ENCODE results near the gene GPR146. TPM values are rescaled to one million over a fixed set of nuclear protein-coding genes. Genes with fewer than 3 reads are reported as not detected.
A peak's percentile ranks its signal among the peaks of the same experiment; 100 is the strongest.

Gene GPR146
- total and polyA plus RNA-seq, 9 of the 15 experiments (the other 6 are each of a cell fraction or from before 2014, with no cell fraction given): 0.22 to 3.6 (median 0.64) TPM; not detected in 2

DNA sequence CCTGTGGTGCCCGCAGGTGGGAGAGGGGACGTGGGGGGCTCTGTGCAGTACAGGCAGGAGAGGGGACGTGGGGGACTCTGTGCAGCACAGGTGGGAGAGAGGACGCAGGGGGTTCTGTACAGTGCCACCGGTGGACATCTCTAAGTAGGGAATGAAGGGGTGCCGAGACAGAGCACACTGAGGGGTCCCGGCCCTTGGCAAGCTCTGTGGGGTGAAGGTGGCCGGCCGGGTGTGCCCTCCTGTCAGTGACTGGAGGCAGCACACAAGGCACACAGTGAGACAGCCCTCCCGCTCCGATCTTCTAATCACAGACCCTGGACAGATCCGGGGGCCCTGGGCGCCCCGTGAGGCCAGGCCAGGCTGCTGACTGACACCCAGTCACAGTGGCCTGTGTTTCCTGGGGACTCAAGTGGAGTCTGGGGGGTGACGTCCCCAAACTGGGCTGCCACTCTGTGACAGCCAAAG lies 11.2 kb downstream of the GPR146 start (continued):
- TF ChIP-seq, protein P1, sequence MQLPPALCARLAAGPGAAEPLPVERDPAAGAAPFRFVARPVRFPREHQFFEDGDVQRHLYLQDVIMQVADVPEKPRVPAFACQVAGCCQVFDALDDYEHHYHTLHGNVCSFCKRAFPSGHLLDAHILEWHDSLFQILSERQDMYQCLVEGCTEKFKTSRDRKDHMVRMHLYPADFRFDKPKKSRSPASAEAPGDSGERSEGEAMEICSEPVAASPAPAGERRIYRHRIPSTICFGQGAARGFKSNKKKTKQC (CRISPR knock-in tag; IDR thresholded peaks at IDR 0.05): no peak
- TF ChIP-seq SMARCC2 (IDR thresholded peaks at IDR 0.05; ENCODE audit: low read depth): no peak
- TF ChIP-seq SMAD2 (IDR thresholded peaks at IDR 0.05; ENCODE audit: low read depth, low read length): no peak
- no peak for TF ChIP-seq KAT8 (IDR thresholded peaks at IDR 0.05; ENCODE audit: low read depth)
- no peak for TF ChIP-seq RFX1 (IDR thresholded peaks at IDR 0.05)
- TF ChIP-seq, protein P2, sequence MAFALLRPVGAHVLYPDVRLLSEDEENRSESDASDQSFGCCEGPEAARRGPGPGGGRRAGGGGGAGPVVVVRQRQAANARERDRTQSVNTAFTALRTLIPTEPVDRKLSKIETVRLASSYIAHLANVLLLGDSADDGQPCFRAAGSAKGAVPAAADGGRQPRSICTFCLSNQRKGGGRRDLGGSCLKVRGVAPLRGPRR (CRISPR knock-in tag; IDR thresholded peaks at IDR 0.05): no peak
- TF ChIP-seq TEAD2 (tag; IDR thresholded peaks at IDR 0.05): no peak
- TF ChIP-seq ZNF3 (CRISPR knock-in tag; IDR thresholded peaks at IDR 0.05): no peak

DNA sequence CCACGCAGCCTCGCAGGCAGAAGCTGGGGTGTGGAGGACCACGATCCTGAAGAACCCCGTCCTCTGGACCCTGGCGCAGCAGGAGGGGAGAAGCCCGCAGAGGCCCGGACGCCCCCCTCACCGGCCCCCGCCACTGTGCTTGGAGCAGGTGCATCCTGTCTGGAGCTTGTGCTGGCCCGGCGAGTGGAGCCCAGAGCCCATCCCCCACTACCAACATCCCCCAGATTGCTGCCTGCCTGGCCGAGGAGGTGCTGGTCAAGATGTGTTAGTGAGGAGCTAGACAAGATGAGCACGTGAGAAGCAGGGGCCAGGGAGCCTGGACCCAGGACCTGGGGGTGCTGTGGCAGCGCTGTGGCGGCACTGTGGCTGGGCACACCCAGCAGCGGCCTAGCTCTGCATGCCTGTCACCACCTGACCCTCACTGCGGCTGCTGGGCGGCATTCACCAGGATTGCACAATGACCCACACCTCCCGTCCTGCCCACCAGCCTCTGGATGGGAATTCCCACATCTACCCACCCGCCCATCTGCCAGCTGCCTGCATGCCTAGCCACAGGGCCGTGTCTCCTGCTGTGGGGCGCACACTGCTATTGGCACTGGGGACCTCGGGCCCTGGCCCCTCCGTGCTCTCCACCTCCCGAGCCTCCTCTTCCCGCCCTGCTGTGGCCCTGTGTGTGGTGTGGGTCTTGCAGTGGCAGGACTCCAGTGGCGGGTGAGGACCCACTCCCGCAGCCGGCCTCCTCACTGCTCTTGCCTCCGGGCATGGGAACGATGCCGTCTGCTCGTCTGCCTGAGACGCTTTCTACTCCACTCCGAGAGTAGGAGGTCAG lies 11.8 kb downstream of the GPR146 start:
- Histone ChIP-seq H2AFZ (ENCODE audit: low read depth, low read length) (no peak overlapping the region), H3K4me3 (no peak overlapping the region), H3K4me2 (ENCODE audit: insufficient read depth, low read length) (peak overlapping the region; percentile 73; the same call in 1 of the 2 replicates), H3K9ac (ENCODE audit: insufficient read depth in 1 of 2, low read depth in 2 of 2, low read length in 2 of 2) (peak overlapping the region; percentile 27 to 90; a peak in 3 of 4 replicates), H3K27ac (ENCODE audit: extremely low read depth, low read depth, low read length) (no peak overlapping the region), H3K9me3 (replicated peaks; ENCODE audit: control insufficient read depth, insufficient read depth, low read depth, low read length) (no peaks in the 10 kb centered on the region), H3K36me3 (ENCODE audit: control insufficient read depth, insufficient read depth, low read length) (peaks cover 6% of the 10 kb centered on the region; the same call in 1 of the 3 replicates), H3K4me1 (replicated peaks in 1 of 2; ENCODE audit: control insufficient read depth in 2 of 2, insufficient read depth in 2 of 2, low read length in 2 of 2) (peaks cover 36 to 89% of the 10 kb centered on the region in 2 experiments), H3K9me1 (ENCODE audit: control insufficient read depth, insufficient read depth, low read length) (peaks cover 3% of the 10 kb centered on the region), H3K79me2 (ENCODE audit: control insufficient read depth, insufficient read depth, low read length) (peaks cover 10% of the 10 kb centered on the region; the same call in 1 of the 3 replicates), H4K20me1 (replicated peaks; ENCODE audit: control insufficient read depth, insufficient read depth, low read length) (no peaks in the 10 kb centered on the region), H3K27me3 (ENCODE audit: control insufficient read depth in 2 of 2, insufficient read depth in 2 of 2, low read length in 2 of 2) (no peaks in the 10 kb centered on the region)
- no peak for ATAC-seq
- TF ChIP-seq, protein P3, sequence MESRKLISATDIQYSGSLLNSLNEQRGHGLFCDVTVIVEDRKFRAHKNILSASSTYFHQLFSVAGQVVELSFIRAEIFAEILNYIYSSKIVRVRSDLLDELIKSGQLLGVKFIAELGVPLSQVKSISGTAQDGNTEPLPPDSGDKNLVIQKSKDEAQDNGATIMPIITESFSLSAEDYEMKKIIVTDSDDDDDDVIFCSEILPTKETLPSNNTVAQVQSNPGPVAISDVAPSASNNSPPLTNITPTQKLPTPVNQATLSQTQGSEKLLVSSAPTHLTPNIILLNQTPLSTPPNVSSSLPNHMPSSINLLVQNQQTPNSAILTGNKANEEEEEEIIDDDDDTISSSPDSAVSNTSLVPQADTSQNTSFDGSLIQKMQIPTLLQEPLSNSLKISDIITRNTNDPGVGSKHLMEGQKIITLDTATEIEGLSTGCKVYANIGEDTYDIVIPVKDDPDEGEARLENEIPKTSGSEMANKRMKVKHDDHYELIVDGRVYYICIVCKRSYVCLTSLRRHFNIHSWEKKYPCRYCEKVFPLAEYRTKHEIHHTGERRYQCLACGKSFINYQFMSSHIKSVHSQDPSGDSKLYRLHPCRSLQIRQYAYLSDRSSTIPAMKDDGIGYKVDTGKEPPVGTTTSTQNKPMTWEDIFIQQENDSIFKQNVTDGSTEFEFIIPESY (CRISPR knock-in tag; IDR thresholded peaks at IDR 0.05): peak; percentile 36; the same call in 1 of the 2 replicates
- TF ChIP-seq CEBPB (tag; IDR thresholded peaks at IDR 0.05) (peak; percentile 58), ELF4 (CRISPR knock-in tag; IDR thresholded peaks at IDR 0.05) (no peak), SMC3 (conservative IDR thresholded peaks at IDR 0.05; ENCODE audit: insufficient read depth, low read depth, low read length) (no peak), SP2 (IDR thresholded peaks at IDR 0.05; ENCODE audit: extremely low read depth, low read depth, low read length, poor library complexity, severe bottlenecking) (no peak), ZBTB7A (IDR thresholded peaks at IDR 0.05; ENCODE audit: borderline replicate concordance, control insufficient read depth, low read depth, low read length) (peak; percentile 21; the same call in 1 of the 2 replicates), PYGO2 (tag; IDR thresholded peaks at IDR 0.05) (no peak), PHB (CRISPR knock-in tag; IDR thresholded peaks at IDR 0.05) (no peak)
- in situ Hi-C loops (cut with MboI): no loop called here
- intact Hi-C loops (cut with micrococcal nuclease): no loop called here
- 85% methylated on average over 26 of the region's 36 CpGs for WGBS (ENCODE audit: insufficient coverage, low coverage, missing lambda C conversion rate)
- no peak for DNase-seq (ENCODE audit: extremely low read depth in 1 of 4, low spot score in 3 of 4)
- BruUV-seq (replicated peaks): no TSS peak
- POLR2A ChIA-PET: interaction anchor here (0.7 to 1.8 kb wide), 2 partner anchors 10 to 12 kb away, joined by 5 to 7 read pairs; partner anchors contain the start of gene GPR146
- CTCF ChIA-PET (ENCODE audit: low intra/inter-chr PET ratio): no interaction called here
- FAIRE-seq: no peak
